Motor neuron (in vitro differentiated cells): ENCODE measurements around the gene SCML2. TPM values are rescaled to one million over a fixed set of nuclear protein-coding genes. Genes with fewer than 3 reads are reported as not detected.

Source experiments
- ATAC-seq, 8 experiments: fragments of 200-7000 bp; cut with Tn5 transposase; replicated peaks in 6 of 8; 2 replicates each; pipeline ENCODE4 v1.8.0; 2021; ENCODE audit warnings: mild to moderate bottlenecking in 8 of 8, moderate library complexity in 8 of 8
- H3K27ac ChIP-seq, 2 donors: fragments of 250-450 bp; sonication (Bioruptor Pico); 2 replicates each; pipeline ENCODE4 v1.9.0; 2021; ENCODE audit warnings: antibody characterized with exemption in 2 of 2, mild to moderate bottlenecking in 2 of 2, moderate library complexity in 1 of 2
- H3K4me1 ChIP-seq, 2 donors: fragments of 250-450 bp; sonication (Bioruptor Pico); replicated peaks in 1 of 2; 2 replicates each; pipeline ENCODE4 v1.6.1; 2021; ENCODE audit warnings: antibody characterized with exemption in 2 of 2, mild to moderate bottlenecking in 2 of 2, moderate library complexity in 1 of 2
- H3K4me3 ChIP-seq, 5 donors: fragments of 250-450 bp; sonication (Bioruptor Pico); 2 replicates each; pipeline ENCODE4 v1.9.0; 2021; ENCODE audit warnings: antibody characterized with exemption in 5 of 5, mild to moderate bottlenecking in 5 of 5, moderate library complexity in 4 of 5
- WGBS, 10 experiments: fragments of 450-650 bp; shearing (Covaris generic); methylation state at CpG; one replicate each; pipeline ENCODE4 v1.0.0; 2022; 5-methylcytosine and 5-hydroxymethylcytosine counted together
- in situ Hi-C, 9 experiments: fragments of 400-800 bp; cut with MboI; loops; one replicate each; pipeline ENCODE4 v1.15.0; 2021; ENCODE audit warnings: low sequenced_read_pairs in 9 of 9, low pct_unique_long_range_greater_than_20kb in 2 of 9; ENCODE audit not compliant: unreplicated experiment in 9 of 9
- total RNA-seq, 8 experiments: library from RNA; unstranded; fragments of 300-600 nt; gene quantifications; 2 replicates each; pipeline versions ENCODE4 v1.2.3 to v1.2.4, GENCODE V29; 2022

The SCML2 gene
- total RNA-seq, 8 experiments from 2014 or later: 1.1 to 21.5 (median 8.9) TPM

DNA sequence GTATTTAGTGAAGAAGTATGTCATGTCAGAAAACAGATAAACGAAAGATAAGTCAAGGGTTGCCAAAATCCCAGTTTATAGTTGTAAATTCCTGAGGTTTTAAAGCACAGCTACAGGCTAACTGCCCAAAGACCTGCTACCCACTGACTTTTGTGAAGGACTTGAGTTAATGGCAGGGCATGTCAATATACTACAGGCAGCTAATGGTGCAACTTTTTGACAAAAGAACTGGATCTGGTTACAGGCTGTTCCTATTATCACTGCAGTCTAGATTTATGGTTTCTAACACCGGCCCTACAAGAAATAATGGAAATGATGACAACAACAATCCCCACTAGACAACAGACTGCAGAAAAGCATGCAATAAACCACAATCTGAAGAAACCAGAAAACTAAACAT, 6.4 kb downstream of the SCML2 start:
- Histone ChIP-seq H3K4me1 (peaks cover under 1 to 2% of the 10 kb centered on the region in 2 donors), H3K4me3 (no peak overlapping the region), H3K27ac (no peak overlapping the region)
- ATAC-seq: peak in 3 of 8 experiments; percentile 25 to 54 (median 32)
- 0 to 80% (median 15%) methylated on average over 1 to 2 of the region's 2 CpGs; no CpG with 5 or more reads in 7 of the 10 experiments for WGBS, 10 experiments
- in situ Hi-C loops: no loop called here

DNA sequence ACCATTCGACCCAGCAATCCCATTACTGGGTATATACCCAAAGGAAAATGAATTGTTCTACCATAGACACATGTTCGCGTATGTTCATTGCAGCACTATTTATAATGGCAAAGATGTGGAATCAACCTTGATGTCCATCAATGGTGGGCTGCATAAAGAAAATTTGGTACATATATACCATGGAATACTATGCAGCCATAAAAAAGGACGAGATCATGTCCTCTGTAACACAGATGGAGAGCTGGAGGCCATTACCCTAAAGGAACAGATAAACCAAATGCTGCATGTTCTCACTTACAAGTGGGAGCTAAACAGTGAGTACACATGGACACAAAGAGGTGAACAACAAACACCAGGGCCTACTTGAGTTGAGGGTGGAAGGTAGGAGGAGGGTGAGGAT, 45.1 kb downstream of the SCML2 start:
- no peaks in the 10 kb centered on the region for H3K4me1 ChIP-seq
- ATAC-seq: no peak
- WGBS, 10 experiments: 76 to 87% (median 81%) methylated on average over 2 to 4 of the region's 4 CpGs; no CpG with 5 or more reads in 7 of the 10 experiments
- no peak overlapping the region for H3K4me3 ChIP-seq
- in situ Hi-C loops: no loop called here
- no peak overlapping the region for H3K27ac ChIP-seq

GRCh38 chrX:18297251-18297650, 57.2 kb downstream of the SCML2 start:
- Histone ChIP-seq H3K4me3 (no peak overlapping the region), H3K27ac (no peak overlapping the region), H3K4me1 (no peaks in the 10 kb centered on the region)
- 33 to 80% (median 45%) methylated on average over 1 to 2 of the region's 2 CpGs; no CpG with 5 or more reads in 6 of the 10 experiments for WGBS, 10 experiments
- in situ Hi-C loops: no loop called here
- no peak for ATAC-seq

GRCh38 chrX:18294893-18295292, 59.6 kb downstream of the SCML2 start:
- ATAC-seq: no peak
- no peak overlapping the region for H3K4me3 ChIP-seq
- WGBS, 10 experiments: 70% methylated on average over 3 of the region's 3 CpGs; no CpG with 5 or more reads in 9 of the 10 experiments
- H3K27ac ChIP-seq: no peak overlapping the region
- no peaks in the 10 kb centered on the region for H3K4me1 ChIP-seq
- in situ Hi-C loops: no loop called here

DNA sequence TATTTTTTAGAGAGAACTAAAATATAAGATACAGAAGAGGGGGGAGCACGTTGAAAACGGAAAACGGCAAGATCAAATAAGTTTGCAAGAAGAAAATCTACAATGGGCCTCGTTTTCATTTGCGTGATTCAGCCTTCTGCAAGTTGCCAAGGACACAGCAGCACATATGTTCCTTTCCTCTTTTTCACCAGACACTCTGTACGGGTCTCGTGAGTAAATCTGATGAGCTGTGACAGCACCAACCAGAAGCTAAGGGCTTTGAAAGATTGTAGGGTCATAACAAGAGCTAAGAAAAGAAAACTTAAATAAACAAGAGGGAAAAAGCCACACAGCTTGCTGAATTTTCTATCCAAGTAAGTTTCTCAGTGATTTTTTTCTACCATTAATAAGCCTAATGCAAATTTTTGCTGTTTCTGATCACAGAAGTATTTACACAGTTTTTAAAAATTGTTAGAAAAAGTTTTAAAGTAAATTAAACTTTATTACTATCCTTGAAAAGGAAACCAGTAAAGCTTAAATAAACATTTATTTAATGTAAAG, 63.4 kb downstream of the SCML2 start:
- WGBS, 10 experiments: 0 to 17% (median 10%) methylated on average over 5 to 7 of the region's 7 CpGs; no CpG with 5 or more reads in 6 of the 10 experiments
- peaks cover 0 to 8% of the 10 kb centered on the region in 2 donors for H3K4me1 ChIP-seq
- in situ Hi-C loops: no loop called here
- H3K4me3 ChIP-seq: peak overlapping the region in 1 of 5 donors; percentile 4
- peak in 5 of 8 experiments; percentile 52 to 90 (median 76) for ATAC-seq
- no peak overlapping the region for H3K27ac ChIP-seq

DNA sequence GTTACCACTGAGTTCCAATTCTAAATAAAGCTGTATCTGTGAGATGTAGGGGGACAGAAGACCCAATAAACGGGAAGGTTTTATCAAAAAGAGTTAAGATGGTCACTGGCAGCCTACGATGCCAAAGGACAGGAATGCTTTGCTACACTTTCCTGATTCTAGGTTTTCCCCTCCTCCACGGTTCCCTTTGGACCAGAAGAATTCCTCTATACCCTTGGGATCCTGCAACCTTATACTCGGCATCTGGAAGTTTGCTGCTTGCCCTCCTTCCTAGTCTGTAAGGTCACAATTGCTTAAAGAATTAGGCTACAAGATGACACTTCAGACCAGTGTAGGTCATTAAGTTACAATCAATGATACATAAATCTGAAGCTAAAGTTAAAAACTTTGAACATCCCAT, 64.3 kb downstream of the SCML2 start:
- WGBS, 10 experiments: 0 to 17% (median 6%) methylated on average over 1 to 4 of the region's 4 CpGs; no CpG with 5 or more reads in 7 of the 10 experiments
- Histone ChIP-seq H3K4me1 (peaks cover 0 to 8% of the 10 kb centered on the region in 2 donors), H3K4me3 (no peak overlapping the region), H3K27ac (no peak overlapping the region)
- no peak for ATAC-seq
- in situ Hi-C loops: no loop called here

DNA sequence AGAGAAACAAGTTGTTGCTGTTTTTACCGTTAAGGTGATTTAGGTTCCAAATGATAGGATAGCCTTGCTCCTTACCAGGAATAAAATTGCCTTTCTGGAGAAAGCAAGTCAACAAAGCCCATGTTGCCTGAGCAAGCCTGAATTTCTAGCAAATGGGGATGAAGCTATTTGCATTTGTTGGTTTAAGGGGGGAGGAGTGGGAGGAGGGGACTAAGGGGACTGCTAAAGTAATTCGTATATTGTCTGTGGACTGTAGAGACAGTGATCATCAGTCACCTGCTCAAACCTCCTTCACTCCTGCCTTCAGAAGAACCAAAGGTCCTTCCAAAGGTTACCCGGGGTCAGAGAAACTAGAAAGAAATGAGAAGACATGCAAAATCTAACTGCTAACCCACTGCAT, 65.8 kb downstream of the SCML2 start:
- no peak overlapping the region for H3K27ac ChIP-seq
- peak in 5 of 8 experiments; percentile 29 to 77 (median 47) for ATAC-seq
- peak overlapping the region in 3 of 5 donors; percentile 4 to 24 (median 13) for H3K4me3 ChIP-seq
- WGBS, 10 experiments: 0 to 60% (median 17%) methylated on average over 1 to 2 of the region's 3 CpGs; no CpG with 5 or more reads in 5 of the 10 experiments
- H3K4me1 ChIP-seq: peaks cover 0 to 8% of the 10 kb centered on the region in 2 donors
- in situ Hi-C loops: no loop called here

DNA sequence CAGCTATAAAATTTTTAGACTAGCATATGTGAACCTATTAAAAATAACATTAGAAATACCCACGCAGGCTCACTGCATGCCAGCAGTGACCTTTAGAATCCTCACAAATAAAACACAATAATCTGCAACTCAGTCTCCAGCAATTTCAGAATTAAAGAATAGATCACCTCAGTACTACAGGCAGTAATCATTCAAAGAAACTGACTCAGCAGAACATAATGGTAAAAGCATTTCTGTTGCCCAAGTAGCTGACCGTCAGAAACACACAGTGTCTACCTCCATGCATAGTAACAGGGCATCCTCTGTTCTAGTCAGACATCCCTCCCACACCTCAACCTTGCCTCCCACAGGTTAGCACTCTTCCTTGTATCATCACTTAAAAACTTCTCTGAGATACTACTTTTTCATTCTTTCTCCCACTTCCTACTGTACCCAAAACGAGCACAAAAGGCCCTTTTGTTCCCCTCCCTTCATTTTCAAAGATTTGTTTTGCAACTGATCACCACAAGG, 68.1 kb downstream of the SCML2 start:
- in situ Hi-C loops: no loop called here
- Histone ChIP-seq H3K4me1 (peaks cover 0 to 8% of the 10 kb centered on the region in 2 donors), H3K4me3 (no peak overlapping the region), H3K27ac (no peak overlapping the region)
- peak in 4 of 8 experiments; percentile 32 to 46 (median 40) for ATAC-seq
- WGBS, 10 experiments: 0 to 100% (median 39%) methylated on average over 1 to 3 of the region's 3 CpGs; no CpG with 5 or more reads in 5 of the 10 experiments

DNA sequence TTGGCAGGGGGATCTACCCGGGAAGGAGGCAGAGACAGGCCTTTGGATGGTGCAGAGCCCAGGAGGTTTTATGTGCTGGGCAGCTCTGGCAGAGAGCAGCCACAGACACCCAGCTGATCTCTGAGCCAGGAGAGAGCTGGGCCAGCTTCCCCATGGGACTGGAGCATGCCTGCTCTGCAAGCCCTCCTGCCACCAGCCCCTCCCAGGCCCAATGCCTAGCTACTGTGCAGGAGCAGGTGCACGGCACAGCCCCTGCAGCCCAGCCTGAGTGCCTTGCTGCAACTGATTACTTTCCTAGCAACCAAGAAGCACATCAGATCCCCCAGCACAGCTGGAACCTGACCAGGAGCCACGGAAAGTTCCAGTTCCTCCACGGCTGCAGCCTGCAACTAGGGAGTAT, 76.0 kb downstream of the SCML2 start:
- Histone ChIP-seq H3K4me1 (no peaks in the 10 kb centered on the region), H3K27ac (no peak overlapping the region), H3K4me3 (no peak overlapping the region)
- in situ Hi-C loops: no loop called here
- 80% methylated on average over 1 of the region's 4 CpGs; no CpG with 5 or more reads in 9 of the 10 experiments for WGBS, 10 experiments
- ATAC-seq: peak in 1 of 8 experiments; percentile 75

GRCh38 chrX:18272222-18272621, 82.3 kb downstream of the SCML2 start:
- H3K4me1 ChIP-seq: no peaks in the 10 kb centered on the region
- no peak for ATAC-seq
- H3K27ac ChIP-seq: no peak overlapping the region
- in situ Hi-C loops: no loop called here
- no peak overlapping the region for H3K4me3 ChIP-seq
- 54 to 100% methylated on average over 1 of the region's 1 CpG; no CpG with 5 or more reads in 8 of the 10 experiments for WGBS, 10 experiments

DNA sequence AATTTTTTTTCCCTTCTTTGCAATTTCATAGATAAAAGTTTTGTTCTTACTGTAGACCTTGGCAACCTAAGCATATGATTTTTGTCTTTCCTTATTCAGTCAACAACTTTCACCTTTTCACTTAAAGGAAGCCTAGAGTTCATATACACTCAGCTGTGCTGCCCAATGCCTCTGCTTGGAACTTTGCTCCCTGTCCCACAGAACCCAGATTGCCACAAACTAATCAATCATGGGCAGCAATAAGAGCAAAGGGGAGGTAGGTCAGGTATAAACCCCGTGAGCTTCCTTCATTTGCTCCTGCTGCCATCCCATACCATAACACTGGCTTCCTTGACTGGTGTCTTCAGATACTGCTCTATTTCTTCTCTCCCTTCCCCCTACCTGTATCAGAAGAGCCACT, 82.8 kb downstream of the SCML2 start:
- no peak for ATAC-seq
- Histone ChIP-seq H3K27ac (no peak overlapping the region), H3K4me1 (no peaks in the 10 kb centered on the region), H3K4me3 (no peak overlapping the region)
- in situ Hi-C loops: no loop called here
- WGBS, 10 experiments: 0 to 50% (median 29%) methylated on average over 1 of the region's 1 CpG; no CpG with 5 or more reads in 7 of the 10 experiments

- 25 to 100% (median 57%) methylated on average over 1 of the region's 2 CpGs; no CpG with 5 or more reads in 6 of the 10 experiments for WGBS, 10 experiments
- Histone ChIP-seq H3K4me3 (no peak overlapping the region), H3K4me1 (no peaks in the 10 kb centered on the region), H3K27ac (no peak overlapping the region)
- in situ Hi-C loops: no loop called here
- ATAC-seq: no peak
These were observed 83.2 kb downstream of the SCML2 start for GRCh38 chrX:18271309-18271708.

DNA sequence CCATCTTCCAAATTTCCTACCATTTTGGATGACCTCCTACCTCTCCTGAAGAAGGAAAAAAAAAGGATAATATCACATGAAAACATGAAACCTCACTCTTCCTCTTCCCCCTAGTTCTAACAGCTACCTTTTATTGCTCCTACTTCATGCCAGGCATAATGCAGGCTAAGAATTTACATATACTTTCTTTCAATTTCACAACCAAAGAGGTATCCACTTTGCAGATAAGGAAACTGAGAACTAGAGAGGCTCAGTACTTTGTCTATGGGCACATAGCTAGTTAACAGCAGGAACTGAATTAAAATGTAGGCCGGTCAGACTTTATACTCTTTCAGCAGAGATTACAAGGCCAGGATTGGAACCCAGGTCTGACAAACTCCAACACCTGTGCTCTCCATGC, 99.4 kb downstream of the SCML2 start:
- Histone ChIP-seq H3K4me1 (no peaks in the 10 kb centered on the region), H3K4me3 (no peak overlapping the region), H3K27ac (no peak overlapping the region)
- no peak for ATAC-seq
- WGBS, 10 experiments: 60 to 100% methylated on average over 1 of the region's 1 CpG; no CpG with 5 or more reads in 8 of the 10 experiments
- in situ Hi-C loops: no loop called here
